A549 (cell line): ENCODE results near the gene LRFN5. TPM values are rescaled to one million over a fixed set of nuclear protein-coding genes. Genes with fewer than 3 reads are reported as not detected.

ENCODE experiments used
- ATAC-seq, 2 experiments: fragments of 200-7000 bp in 1 of 2; fragments of >200 bp in 1 of 2; cut with Nextera tagmentation in 1 of 2; cut with Tn5 transposase in 1 of 2; 3 replicates each; pipeline versions ENCODE4 v1.8.0 to v1.9.1; 2018 to 2020; ENCODE audit warnings: mild to moderate bottlenecking in 1 of 2, moderate library complexity in 1 of 2
- CTCF ChIA-PET: fragments of 300-600 bp; sonication (Branson Sonifier 250); formaldehyde crosslinking; extraction: SDS; loops from one replicate; lab custom pipeline; 2021; ENCODE audit warnings: antibody characterized with exemption, inconsistent platforms; lab: Yijun Ruan, JAX
- POLR2A ChIA-PET: fragments of 350-600 bp; formaldehyde crosslinking; extraction: SDS; loops from one replicate; lab custom pipeline; 2021; ENCODE audit warnings: antibody characterized with exemption, inconsistent platforms; lab: Yijun Ruan, JAX
- DNase-seq, 2 experiments: peaks; one replicate each; pipeline versions ENCODE4 v3.0.0 to v3.0.0-alpha.2; 2011 to 2016; ENCODE audit warnings: low read depth in 1 of 2, low spot score in 1 of 2
- FAIRE-seq: peaks from 2 replicates; lab custom pipeline; 2011; peaks lifted over from hg19 to GRCh38; lab: Jason Lieb, UNC
- H3K27ac ChIP-seq, 2 experiments: fragments of >200 bp; sonication (Bioruptor Twin); formaldehyde crosslinking; 3 replicates each; pipeline ENCODE4 v1.5.1; 2016 to 2017
- H3K4me1 ChIP-seq: fragments of >200 bp; sonication (Bioruptor Twin); formaldehyde crosslinking; 3 replicates; pipeline ENCODE4 v1.6.1; 2016
- H3K4me2 ChIP-seq: fragments of >200 bp; sonication (Bioruptor Twin); formaldehyde crosslinking; 3 replicates; pipeline ENCODE4 v1.6.1; 2016
- H3K4me3 ChIP-seq: fragments of >200 bp; sonication (Bioruptor Twin); formaldehyde crosslinking; 3 replicates; pipeline ENCODE4 v1.5.1; 2016
- H3K9me3 ChIP-seq: fragments of >200 bp; sonication (Bioruptor Twin); formaldehyde crosslinking; 3 replicates; pipeline ENCODE4 v1.6.1; 2016
- CBX8 ChIP-seq: fragments of 200-600 bp; sonication (generic); IDR thresholded peaks from 2 replicates; pipeline ENCODE4 v1.6.1; 2016
- CHD2 ChIP-seq: fragments of 150-350 bp; IDR thresholded peaks from 2 replicates; pipeline ENCODE4 v1.6.1; 2014; ENCODE audit warnings: low read length; ENCODE audit not compliant: partially characterized antibody
- CHD4 ChIP-seq: fragments of 200-600 bp; sonication (generic); IDR thresholded peaks from 2 replicates; pipeline ENCODE4 v1.6.1; 2016; ENCODE audit warnings: antibody characterized with exemption, mild to moderate bottlenecking, borderline replicate concordance
- EHF ChIP-seq: fragments of 250-450 bp; sonication (Bioruptor Pico); IDR thresholded peaks from 2 replicates; pipeline ENCODE4 v1.5.0; 2020; ENCODE audit warnings: mild to moderate bottlenecking
- EHMT2 ChIP-seq: fragments of 200-600 bp; sonication (generic); IDR thresholded peaks from 2 replicates; pipeline ENCODE4 v1.6.1; 2016; ENCODE audit warnings: antibody characterized with exemption, low read depth, mild to moderate bottlenecking, moderate library complexity
- ELK1 ChIP-seq: fragments of 150-350 bp; IDR thresholded peaks from 2 replicates; pipeline ENCODE4 v1.6.1; 2014; ENCODE audit warnings: low read depth, mild to moderate bottlenecking, low read length
- FOSB ChIP-seq: fragments of 250-450 bp; sonication (Bioruptor Pico); IDR thresholded peaks from 2 replicates; pipeline ENCODE4 v1.5.0; 2020; ENCODE audit warnings: mild to moderate bottlenecking, moderate library complexity
- FOSL2 ChIP-seq, 2 experiments: fragments of 450-650 bp in 1 of 2; fragments of >200 bp in 1 of 2; sonication (Bioruptor Twin) in 1 of 2; formaldehyde crosslinking; IDR thresholded peaks; 2 replicates each; pipeline versions ENCODE4 v1.5.0 to v1.6.1; 2016 to 2020; ENCODE audit warnings: mild to moderate bottlenecking in 1 of 2, moderate library complexity in 1 of 2
- FOXS1 ChIP-seq: fragments of 250-450 bp; sonication (Bioruptor Pico); IDR thresholded peaks from 2 replicates; pipeline ENCODE4 v1.5.0; 2020; ENCODE audit warnings: mild to moderate bottlenecking, moderate library complexity
- GATA3 ChIP-seq: IDR thresholded peaks from 2 replicates; pipeline ENCODE4 v1.6.1; 2012; ENCODE audit warnings: borderline replicate concordance
- HDAC2 ChIP-seq: fragments of 200-600 bp; sonication (generic); IDR thresholded peaks from 2 replicates; pipeline ENCODE4 v1.6.1; 2016
- HMGXB4 ChIP-seq: fragments of 250-450 bp; sonication (Bioruptor Pico); IDR thresholded peaks from 2 replicates; pipeline ENCODE4 v1.5.0; 2021; ENCODE audit warnings: mild to moderate bottlenecking, moderate library complexity, borderline replicate concordance
- HOXA7 ChIP-seq: fragments of 250-450 bp; sonication (Bioruptor Pico); IDR thresholded peaks from 2 replicates; pipeline ENCODE4 v1.5.0; 2020; ENCODE audit warnings: mild to moderate bottlenecking, moderate library complexity
- HOXB13 ChIP-seq: fragments of 250-450 bp; sonication (Bioruptor Pico); IDR thresholded peaks from 2 replicates; pipeline ENCODE4 v1.5.0; 2020; ENCODE audit warnings: low read depth, mild to moderate bottlenecking, moderate library complexity
- HOXB5 ChIP-seq: fragments of 250-450 bp; sonication (Bioruptor Pico); IDR thresholded peaks from 2 replicates; pipeline ENCODE4 v1.5.0; 2020; ENCODE audit warnings: mild to moderate bottlenecking, moderate library complexity
- JUNB ChIP-seq: fragments of >200 bp; sonication (Bioruptor Twin); formaldehyde crosslinking; IDR thresholded peaks from 2 replicates; pipeline ENCODE4 v1.6.1; 2016
- KDM5A ChIP-seq: fragments of 200-600 bp; sonication (generic); IDR thresholded peaks from 2 replicates; pipeline ENCODE4 v1.6.1; 2016; ENCODE audit warnings: antibody characterized with exemption, mild to moderate bottlenecking
- MAX ChIP-seq: IDR thresholded peaks from 2 replicates; pipeline ENCODE4 v1.6.1; 2012
- NFE2L2 ChIP-seq: fragments of 150-350 bp; conservative IDR thresholded peaks from 2 replicates; pipeline ENCODE4 v1.6.1; 2014; ENCODE audit warnings: low read length
- NR3C1 ChIP-seq: fragments of >200 bp; sonication (Bioruptor Twin); formaldehyde crosslinking; IDR thresholded peaks from 3 replicates; pipeline ENCODE4 v1.6.1; 2017
- PBX3 ChIP-seq: IDR thresholded peaks from 2 replicates; pipeline ENCODE4 v1.6.1; 2012
- POLR2AphosphoS2 ChIP-seq: conservative IDR thresholded peaks from 2 replicates; pipeline ENCODE4 v1.6.1; 2012; ENCODE audit warnings: low read length, improper control_type of control experiment, inconsistent platforms
- RAD21 ChIP-seq, 2 experiments: fragments of >200 bp in 1 of 2; sonication (Bioruptor Twin) in 1 of 2; formaldehyde crosslinking in 1 of 2; IDR thresholded peaks in 1 of 2; conservative IDR thresholded peaks in 1 of 2; 2 replicates in 1 of 2; 3 replicates in 1 of 2; pipeline ENCODE4 v1.6.1; 2012 to 2018; ENCODE audit warnings: inconsistent platforms in 1 of 2
- RARB ChIP-seq: fragments of 250-450 bp; sonication (Bioruptor Pico); IDR thresholded peaks from 2 replicates; pipeline ENCODE4 v1.8.0; 2021; ENCODE audit warnings: mild to moderate bottlenecking, moderate library complexity
- RCOR1 ChIP-seq: fragments of 150-350 bp; IDR thresholded peaks from 2 replicates; pipeline ENCODE4 v1.6.1; 2014; ENCODE audit warnings: antibody characterized with exemption, low read length, low read depth
- SMC3 ChIP-seq: fragments of >200 bp; sonication (Bioruptor Twin); formaldehyde crosslinking; IDR thresholded peaks from 3 replicates; pipeline ENCODE4 v1.6.1; 2018; ENCODE audit warnings: inconsistent platforms
- ZFP36 ChIP-seq: fragments of 450-650 bp; IDR thresholded peaks from 2 replicates; pipeline ENCODE4 v1.6.1; 2014; ENCODE audit warnings: borderline replicate concordance; ENCODE audit not compliant: partially characterized antibody
- ZNF302 ChIP-seq: fragments of 250-450 bp; sonication (Bioruptor Pico); IDR thresholded peaks from 2 replicates; pipeline ENCODE4 v1.9.0; 2021; ENCODE audit warnings: inconsistent platforms, mild to moderate bottlenecking, moderate library complexity
- WGBS: methylation state at CpG from one replicate; pipeline ENCODE4 v1.1.6; 2017; ENCODE audit errors: missing lambda C conversion rate; 5-methylcytosine and 5-hydroxymethylcytosine counted together
- polyA plus RNA-seq, 4 experiments: library from polyadenylated mRNA; depleted of rRNA in 3 of 4; stranded (reverse); fragments of >200 nt; fragmentation: RNase III in 1 of 4; extraction: RNeasy Plus Mini Kit Qiagen cat#74134 plus additional on column Dnase treatment in 1 of 4; gene quantifications; 2 replicates in 3 of 4; 3 replicates in 1 of 4; pipeline ENCODE4 v1.2.3, GENCODE V29; 2011 to 2017

Gene LRFN5
- polyA plus RNA-seq, 2 of the 4 experiments (the other 2 are of a cell fraction), result not detected

- TF ChIP-seq SMC3, result no peak
- no peak for TF ChIP-seq EHF (CRISPR knock-in tag)
These were observed 261.7 kb downstream of the LRFN5 start (continued) for GRCh38 chr14:41868396-41868795.

GRCh38 chr14:41872931-41873685 is 266.4 kb downstream of the LRFN5 start:
- CTCF ChIA-PET, result no interaction called here
- TF ChIP-seq SMC3, result no peak
- TF ChIP-seq FOXS1, result no peak
- no peak for TF ChIP-seq GATA3
- no peak for TF ChIP-seq HOXB5 (CRISPR knock-in tag)
- TF ChIP-seq HMGXB4 (CRISPR knock-in tag), result no peak
- TF ChIP-seq HOXB13, result no peak
- TF ChIP-seq ZNF302, result no peak
- no peak for TF ChIP-seq FOSL2 (IDR thresholded peaks at IDR 0.05)
- no peak for TF ChIP-seq FOSL2 (CRISPR knock-in tag; IDR thresholded peaks at IDR 0.05)
- TF ChIP-seq NR3C1, result no peak
- TF ChIP-seq EHMT2, result no peak
- no peak for TF ChIP-seq CHD2
- no peak for TF ChIP-seq FOSB (CRISPR knock-in tag)
- no peak for TF ChIP-seq CBX8
- H3K9me3 ChIP-seq, result no peaks in the 10 kb centered on the region; the same call in 2 of the 3 replicates
- H3K27ac ChIP-seq, result no peak overlapping the region
- H3K4me2 ChIP-seq, result no peak overlapping the region
- DNase-seq, result no peak
- no peak for FAIRE-seq
- POLR2A ChIA-PET, result no interaction called here
- no peaks in the 10 kb centered on the region for H3K4me1 ChIP-seq
- WGBS, result 53% methylated on average over 4 of the region's 4 CpGs
- ATAC-seq, result no peak
- no peak overlapping the region for H3K4me3 ChIP-seq

- ChIA-PET CTCF (no interaction called here), POLR2A (no interaction called here)
- ATAC-seq (no peak), FAIRE-seq (no peak), DNase-seq (no peak)
- TF ChIP-seq ZFP36, result no peak
- TF ChIP-seq NFE2L2, result no peak
- TF ChIP-seq MAX, result no peak
- TF ChIP-seq KDM5A, result no peak
- TF ChIP-seq FOXS1, result no peak
- no peak for TF ChIP-seq CHD4
- TF ChIP-seq RARB (CRISPR knock-in tag), result no peak
- TF ChIP-seq RAD21 (conservative IDR thresholded peaks at IDR 0.05 in 1 of 2, IDR thresholded peaks at IDR 0.05 in 1 of 2), result no peak
- no peak for TF ChIP-seq CHD2
- no peak for TF ChIP-seq EHMT2
- TF ChIP-seq RCOR1, result no peak
- no peak for TF ChIP-seq HDAC2
- no peak for TF ChIP-seq PBX3
- no peak for TF ChIP-seq HOXA7
- no peak for TF ChIP-seq NR3C1
- TF ChIP-seq FOSB (CRISPR knock-in tag), result no peak
- TF ChIP-seq JUNB, result no peak
- TF ChIP-seq ELK1, result no peak
- TF ChIP-seq POLR2AphosphoS2, result no peak
- 0% methylated on average over 1 of the region's 1 CpG for WGBS
- H3K9me3 ChIP-seq, result no peaks in the 10 kb centered on the region; the same call in 2 of the 3 replicates
- no peak overlapping the region for H3K4me3 ChIP-seq
- no peak overlapping the region for H3K4me2 ChIP-seq
- no peak overlapping the region for H3K27ac ChIP-seq
- no peaks in the 10 kb centered on the region for H3K4me1 ChIP-seq
These were observed 267.1 kb downstream of the LRFN5 start for GRCh38 chr14:41873686-41874317.
